HG03457 (cell line): ENCODE measurements around the gene ZFP30.
"Not testable (repeated sequence)": the region's sequence is repeated elsewhere in the genome, so short reads cannot be mapped to it uniquely, and the experiment has no call there.

Experiments
- ATAC-seq: cut with Tn5 transposase; IDR thresholded peaks from one replicate; pipeline ENCODE4 v1.9.1; 2021; ENCODE audit warnings: moderate number of reproducible peaks; ENCODE audit not compliant: unreplicated experiment

Gene ZFP30

DNA sequence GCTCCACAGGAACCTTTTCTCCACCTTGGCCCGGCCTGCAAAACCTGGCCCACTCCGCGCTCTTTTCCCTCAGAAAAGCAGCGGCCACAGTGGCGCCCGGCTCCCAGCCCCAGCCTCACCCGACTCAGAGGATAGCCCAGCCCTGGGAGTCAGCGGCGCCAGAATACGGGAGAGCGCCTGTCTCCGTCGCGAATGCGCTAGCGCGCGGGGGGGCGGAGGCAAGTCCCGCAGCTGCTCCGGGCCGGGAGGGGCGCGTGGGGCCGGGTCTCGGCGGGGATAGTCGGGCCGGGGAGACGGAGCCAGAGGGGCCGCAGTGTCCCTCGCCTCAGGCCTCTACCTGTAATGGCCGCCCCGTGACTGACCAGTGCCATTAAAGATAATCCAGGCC is at the start of gene ZFP30:
Gene ZFP30, minus strand, starts transcription at position 165 of the 388 bp plus-strand sequence. CDS start 7,643 bp downstream, outside the sequence.
- ATAC-seq, result peak; percentile 17

- ATAC-seq, result no peak
Measured at GRCh38 chr19:37699057-37699456, 43.8 kb upstream of the ZFP30 start.

GRCh38 chr19:37698216-37698615 is 43.0 kb upstream of the ZFP30 start:
- no peak for ATAC-seq

DNA sequence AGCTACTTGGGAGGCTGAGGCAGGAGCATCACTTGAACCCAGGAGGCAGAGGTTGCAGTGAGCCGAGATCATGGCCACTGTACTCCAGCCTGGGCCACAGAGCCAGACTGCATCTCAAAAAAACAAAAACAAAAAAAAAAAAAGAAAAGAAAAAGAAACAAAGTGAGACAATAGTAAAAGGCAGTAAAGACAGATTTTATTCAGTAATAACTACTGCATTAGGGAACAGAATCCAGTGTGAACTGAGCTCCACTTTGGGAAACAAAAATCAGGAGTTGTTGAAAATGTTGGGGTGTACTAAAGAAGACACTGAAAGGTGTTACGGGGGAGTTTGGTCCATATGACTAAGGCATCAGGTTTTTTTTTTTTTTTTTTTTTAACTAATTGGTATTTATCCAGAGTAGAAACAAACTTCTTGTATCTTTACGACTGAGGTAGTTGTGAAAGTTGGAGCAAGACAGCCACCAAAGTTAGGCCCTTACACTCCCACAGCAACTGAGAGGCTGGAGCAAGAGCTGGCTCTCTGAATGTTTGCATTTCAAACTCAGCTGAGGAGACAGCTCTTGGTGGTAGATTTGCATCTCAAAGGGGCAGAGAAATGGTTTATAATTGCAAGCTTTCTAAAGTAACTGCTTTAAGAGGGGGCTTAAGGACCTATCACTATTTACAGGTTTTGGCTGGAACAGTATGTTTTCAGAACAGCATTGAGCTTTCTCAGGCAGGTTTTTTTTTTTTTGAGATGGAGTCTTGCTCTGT is 40.1 kb upstream of the ZFP30 start:
- no peak for ATAC-seq

DNA sequence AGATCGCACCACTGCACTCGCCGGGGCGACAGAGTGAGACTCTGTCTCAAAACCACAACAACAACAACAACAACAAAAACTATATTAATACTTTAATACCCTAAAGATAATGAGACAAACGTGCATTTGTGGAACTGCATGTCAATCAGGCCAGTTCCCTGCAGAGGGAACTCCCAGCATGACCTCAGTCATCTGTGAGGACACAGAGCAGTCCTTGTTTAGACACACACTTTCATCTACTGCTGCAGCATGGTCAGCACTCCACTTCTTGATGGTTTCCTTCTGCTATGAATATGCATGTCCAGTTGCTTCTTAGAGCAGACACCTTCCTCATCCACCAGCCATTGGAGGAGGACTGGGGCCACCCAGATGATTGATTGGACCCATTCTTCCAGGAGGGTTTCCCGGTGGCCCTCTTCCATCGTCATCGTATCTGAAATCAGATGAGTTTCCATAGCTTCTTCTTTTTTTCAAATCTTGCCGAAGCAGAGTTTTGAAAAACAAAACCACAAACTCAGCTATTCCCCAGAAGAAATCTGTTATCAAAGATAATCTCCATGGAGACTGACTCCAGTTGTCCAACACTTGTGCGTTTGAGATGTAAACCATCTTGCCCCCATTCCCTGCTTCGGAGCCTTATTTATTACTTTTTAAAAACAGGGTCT is 37.8 kb upstream of the ZFP30 start:
- ATAC-seq, result no peak

- no peak for ATAC-seq
Measured at GRCh38 chr19:37691881-37692504, 36.7 kb upstream of the ZFP30 start.

DNA sequence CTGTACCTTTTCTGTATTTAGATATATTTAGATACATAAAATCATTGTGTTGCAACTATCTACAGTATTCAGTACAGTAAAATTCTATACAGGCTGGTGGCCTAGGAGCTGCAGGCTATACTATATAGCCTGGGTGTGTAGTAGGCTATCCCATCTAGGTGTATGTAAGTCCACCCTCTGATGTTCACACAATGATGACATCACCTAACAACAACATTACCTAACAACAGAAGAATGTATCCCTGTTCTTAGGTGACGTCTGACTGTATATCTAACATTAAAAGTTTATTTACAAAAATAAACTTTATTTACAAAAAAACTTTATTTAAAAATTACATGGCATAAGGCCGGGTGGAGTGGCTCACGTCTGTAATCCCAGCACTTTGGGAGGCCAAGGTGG is 28.3 kb upstream of the ZFP30 start:
- ATAC-seq, result no peak

DNA sequence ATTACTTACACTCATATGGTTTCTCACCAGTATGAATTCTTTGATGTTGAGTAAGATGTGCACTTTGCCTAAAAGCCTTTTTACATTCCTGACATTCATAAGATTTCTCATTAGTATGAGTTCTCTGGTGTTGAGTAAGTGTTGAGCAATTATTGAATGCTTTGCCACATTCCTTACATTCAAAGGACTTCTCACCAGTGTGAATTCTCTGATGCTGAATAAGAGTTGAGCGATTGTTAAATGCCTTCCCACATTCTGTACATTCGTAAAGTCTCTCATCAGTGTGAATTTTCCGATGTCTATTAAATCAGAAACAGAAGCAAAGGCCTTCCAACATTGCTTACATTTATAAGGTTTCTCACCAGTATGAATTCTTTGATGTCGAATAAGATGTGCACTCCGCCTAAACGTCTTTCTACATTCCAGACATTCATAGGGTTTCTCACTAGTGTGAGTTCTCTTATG is 14.2 kb upstream of the ZFP30 start:
- no peak for ATAC-seq

DNA sequence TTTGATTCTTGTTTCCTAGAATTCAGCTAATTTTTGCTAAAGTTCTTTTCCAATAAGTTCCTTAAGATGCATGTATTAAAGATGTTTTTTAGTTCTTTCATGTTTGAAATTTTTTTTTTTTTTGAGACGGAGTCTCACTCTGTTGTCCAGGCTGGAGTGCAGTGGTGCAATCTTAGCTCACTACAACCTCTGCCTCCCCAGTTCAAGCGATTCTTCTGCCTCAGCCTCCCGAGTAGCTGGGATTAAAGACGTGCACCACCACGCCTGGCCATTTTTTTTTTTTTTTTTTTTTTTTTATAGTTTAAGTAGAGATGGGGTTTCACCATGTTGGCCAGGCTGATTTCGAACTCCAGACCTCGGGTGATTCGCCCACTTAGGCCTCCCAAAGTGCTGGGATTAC is 1.9 kb upstream of the ZFP30 start:
- not testable (repeated sequence) for ATAC-seq

GRCh38 chr19:37655689-37656371 is 565 bp upstream of the ZFP30 start:
- ATAC-seq, result peak; percentile 44

DNA sequence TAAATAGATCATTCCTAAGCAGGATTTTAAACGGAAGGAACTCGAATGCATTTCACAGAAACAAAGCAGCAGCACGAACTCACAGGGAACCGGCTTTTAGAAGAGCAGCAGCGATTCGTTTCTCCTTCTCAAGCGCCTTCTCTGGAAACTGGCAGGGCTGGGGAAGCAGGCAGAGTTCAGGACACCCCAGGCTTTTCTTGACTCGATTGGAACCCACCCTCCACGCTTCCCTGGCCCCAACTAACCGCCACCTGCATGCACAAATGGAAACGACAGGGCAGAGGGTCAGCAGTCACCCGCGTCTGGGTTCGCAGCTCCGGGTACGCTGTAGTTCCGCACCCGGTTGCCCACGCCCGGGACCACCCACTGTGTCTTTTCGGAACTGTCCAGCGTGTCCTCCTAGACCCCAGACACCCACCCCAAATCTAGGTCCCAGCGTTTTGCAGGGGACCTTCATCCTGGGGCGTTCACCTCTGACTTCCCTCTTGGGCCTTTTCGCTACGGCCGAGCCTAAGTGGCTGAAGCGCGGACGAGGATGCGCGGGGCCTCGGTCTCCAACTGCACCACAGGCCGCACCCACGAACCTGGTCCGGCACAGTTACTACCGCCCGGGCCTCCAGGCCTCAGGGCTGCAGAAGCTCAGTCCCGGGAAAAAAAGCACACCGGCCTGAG is 500 bp downstream of the ZFP30 start:
- peak; percentile 28 for ATAC-seq

- no peak for ATAC-seq
Measured at GRCh38 chr19:37654118-37654517, 1.1 kb downstream of the ZFP30 start.

DNA sequence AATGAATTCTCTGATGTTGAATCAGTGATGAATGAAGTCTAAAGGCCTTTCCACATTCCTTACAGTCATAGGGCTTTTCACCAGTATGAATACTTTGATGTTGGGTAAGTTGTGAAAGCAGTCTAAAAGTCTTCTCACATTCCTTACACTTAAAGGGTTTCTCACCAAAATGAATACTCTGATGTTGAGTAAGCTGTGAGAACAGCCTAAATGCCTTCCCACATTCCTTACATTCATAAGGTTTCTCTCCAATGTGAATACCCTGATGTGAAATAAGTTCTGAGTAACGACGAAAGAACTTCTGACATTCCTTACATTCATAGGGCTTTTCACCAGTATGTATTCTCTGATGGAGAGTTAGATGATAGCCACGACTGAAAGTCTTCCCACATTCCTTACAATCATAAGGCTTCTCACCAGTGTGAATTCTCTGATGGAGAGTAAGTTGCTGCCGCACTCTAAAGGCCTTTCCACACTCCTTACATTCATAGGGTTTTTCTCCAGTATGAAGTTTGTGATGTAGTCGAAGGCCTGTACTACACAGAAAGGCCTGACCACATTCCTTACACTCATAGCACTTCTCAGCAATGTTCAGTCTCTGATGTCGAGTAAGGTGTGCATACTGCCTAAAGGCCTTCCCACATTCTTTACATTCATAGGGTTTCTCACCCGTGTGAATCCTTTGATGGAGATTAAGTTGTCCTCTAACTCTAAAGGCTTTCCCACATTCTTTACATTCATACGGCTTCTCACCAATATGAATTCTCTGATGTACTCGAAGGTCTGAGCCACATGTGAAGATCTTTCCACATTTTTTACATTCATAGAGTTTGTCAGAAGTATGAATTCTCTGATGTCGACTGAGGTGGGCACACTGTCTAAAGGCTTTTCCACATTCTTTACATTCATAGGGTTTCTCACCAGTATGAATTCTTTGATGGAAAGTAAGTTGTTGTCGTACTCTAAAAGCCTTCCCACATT is 19.9 kb downstream of the ZFP30 start:
- ATAC-seq, result no peak

DNA sequence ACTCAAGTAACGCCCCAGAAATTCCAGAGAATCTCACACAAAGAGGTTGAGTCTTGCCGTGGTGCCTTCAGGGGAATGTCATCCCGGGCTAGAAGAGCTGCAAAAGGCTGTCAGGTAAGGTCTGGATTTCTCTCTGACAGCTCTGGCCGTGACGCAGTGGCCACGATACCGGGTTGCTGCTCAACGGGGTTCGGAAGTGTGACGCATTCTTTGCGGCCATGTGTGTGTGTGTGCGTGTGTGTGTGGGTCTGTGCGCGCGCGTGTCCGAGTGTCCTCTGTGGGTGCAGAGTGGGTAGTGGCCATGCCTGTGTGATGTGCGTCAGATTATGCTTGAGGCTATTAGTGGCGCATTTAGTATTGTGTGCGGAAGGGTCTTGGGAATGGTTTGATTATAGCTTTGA is 60.3 kb downstream of the ZFP30 start:
- ATAC-seq, result peak; percentile 16

DNA sequence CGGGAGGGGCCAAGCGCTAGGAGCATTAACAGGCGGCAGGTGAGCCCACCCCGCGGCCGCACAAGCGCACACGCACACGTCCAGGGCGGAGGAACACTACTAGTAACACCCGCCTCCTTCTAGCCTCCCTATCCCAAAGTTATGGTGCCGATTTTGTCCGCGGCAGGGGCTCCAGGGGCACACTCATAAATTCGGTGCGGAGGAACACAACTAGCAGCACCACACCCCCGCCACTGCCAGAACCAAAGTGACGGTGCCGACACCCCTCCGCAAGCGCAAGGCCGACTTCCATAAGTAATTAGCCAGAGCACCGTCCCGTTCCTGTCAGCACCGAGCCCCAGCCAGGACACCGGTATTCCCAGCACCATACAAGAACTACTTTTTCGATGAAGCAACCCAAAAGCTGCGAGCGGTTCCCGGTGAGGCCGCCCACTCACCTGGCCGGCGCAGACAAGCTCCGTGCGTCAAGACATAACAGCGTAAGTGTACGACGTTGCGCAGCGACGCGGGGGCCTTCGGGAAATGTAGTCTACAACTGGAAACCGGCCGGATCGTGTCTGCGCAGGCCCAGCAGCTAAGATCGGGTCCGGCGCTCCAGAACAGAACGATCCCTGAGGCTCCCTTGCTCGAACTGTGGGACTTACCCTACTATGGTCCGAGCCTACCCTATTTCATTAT is 60.8 kb downstream of the ZFP30 start, which contains the start of the genes ZNF540 and ZNF571:
Gene ZNF540, plus strand, starts transcription at position 573 of the 678 bp plus-strand sequence. CDS start 3,572 bp downstream, outside the sequence.
Gene ZNF571, minus strand, starts transcription at position 489 of the 678 bp plus-strand sequence. CDS start 8,116 bp downstream, outside the sequence.
- peak; percentile 84 for ATAC-seq

GRCh38 chr19:37593996-37594303 is 61.3 kb downstream of the ZFP30 start:
- no peak for ATAC-seq

- no peak for ATAC-seq
Measured at GRCh38 chr19:37583340-37583739, 71.9 kb downstream of the ZFP30 start.

GRCh38 chr19:37572203-37572602 is 83.1 kb downstream of the ZFP30 start:
- no peak for ATAC-seq

DNA sequence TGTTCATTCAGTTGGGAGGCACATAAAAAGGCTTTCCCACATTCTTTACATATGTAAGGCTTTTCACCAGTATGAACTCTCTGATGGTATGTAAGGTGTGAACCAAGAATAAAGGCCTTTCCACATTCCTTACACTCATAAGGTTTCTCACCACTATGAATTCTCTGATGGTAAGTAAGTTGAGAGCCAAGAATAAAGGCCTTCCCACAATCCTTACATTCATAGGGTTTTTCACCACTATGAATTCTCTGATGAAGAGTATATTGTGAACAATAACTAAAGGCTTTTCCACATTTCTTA is 89.9 kb downstream of the ZFP30 start:
- ATAC-seq, result no peak
